ENCODE measurements around the gene STK39.

Gene STK39

GRCh38 chr2:167916756-167917155, 330.6 kb downstream of the STK39 start:
- no peak for DNase-seq (ENCODE audit: low spot score)

DNA sequence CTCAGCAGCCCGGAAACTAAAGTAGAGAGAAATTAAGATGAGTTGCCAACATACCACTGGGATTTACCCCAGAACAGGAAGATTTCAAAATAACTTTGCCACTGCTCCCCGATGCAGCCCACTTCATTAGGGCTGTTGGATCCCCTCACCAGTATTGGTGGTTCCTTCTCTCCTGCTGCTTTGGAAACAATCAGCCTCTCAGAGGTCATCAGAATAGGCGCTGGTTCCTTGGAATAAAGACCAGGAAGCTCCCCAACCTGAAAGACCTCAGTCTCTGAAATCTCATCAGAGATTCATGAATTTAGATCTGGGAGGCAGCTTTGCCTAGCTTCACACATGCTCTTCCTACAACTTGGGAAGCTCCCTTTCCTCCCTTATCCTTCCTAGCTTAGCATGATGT, 332.4 kb downstream of the STK39 start:
- DNase-seq (ENCODE audit: low spot score) = no peak

DNA sequence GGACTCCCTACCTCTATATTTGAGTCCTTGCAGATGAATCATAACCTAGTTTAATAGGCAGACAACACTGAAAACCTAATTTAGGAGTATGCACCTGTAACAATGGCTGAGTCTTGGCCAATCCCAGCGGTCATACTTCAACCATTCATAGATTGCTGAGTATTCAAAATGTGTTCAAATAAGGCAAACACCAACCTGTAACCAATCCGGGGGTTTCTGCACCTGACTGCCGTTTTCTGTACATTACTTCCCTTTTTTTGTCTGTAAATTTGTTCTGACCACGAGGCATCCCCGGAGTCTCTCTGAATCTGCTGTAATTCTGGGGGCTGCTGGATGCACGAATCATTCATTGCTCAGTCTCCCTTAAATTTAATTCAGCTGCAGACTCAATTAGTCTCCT, 338.6 kb downstream of the STK39 start:
- DNase-seq (ENCODE audit: low spot score) = no peak

DNA sequence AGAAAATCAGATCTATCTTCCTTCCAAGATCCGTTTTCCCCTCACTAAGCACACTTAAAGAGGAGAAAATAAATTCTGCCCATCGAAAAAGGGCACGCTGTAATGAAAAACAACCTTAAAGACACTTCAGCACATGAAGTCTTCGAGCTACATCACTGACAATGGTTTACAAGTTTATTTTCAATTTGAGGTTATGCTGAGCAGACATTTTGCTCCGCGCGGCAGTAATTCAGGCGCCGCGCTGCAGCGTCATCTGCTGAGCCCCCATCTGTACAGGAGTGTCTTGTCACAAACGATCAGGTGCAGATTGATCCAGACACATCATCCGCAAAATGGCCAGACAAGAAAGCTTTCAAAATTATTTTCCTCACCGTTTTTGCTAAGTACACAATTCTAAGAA, 341.7 kb downstream of the STK39 start:
- no peak for DNase-seq (ENCODE audit: low spot score)

Measured in AG08396 (cell line).